GM18867 (cell line): ENCODE data around the gene TTBK2.
A peak's percentile ranks its signal among the peaks of the same experiment; 100 is the strongest.
"Not testable (repeated sequence)": the region's sequence is repeated elsewhere in the genome, so short reads cannot be mapped to it uniquely, and the experiment has no call there.

Experiments used
- ATAC-seq: cut with Tn5 transposase; IDR thresholded peaks from one replicate; pipeline ENCODE4 v1.9.1; 2021; ENCODE audit warnings: mild to moderate bottlenecking, moderate library complexity; ENCODE audit not compliant: unreplicated experiment

TTBK2 gene

GRCh38 chr15:42772144-42772543 lies 148.4 kb downstream of the TTBK2 start:
- ATAC-seq, result no peak

GRCh38 chr15:42766109-42766508 lies 154.5 kb downstream of the TTBK2 start:
- ATAC-seq, result not testable (repeated sequence)

DNA sequence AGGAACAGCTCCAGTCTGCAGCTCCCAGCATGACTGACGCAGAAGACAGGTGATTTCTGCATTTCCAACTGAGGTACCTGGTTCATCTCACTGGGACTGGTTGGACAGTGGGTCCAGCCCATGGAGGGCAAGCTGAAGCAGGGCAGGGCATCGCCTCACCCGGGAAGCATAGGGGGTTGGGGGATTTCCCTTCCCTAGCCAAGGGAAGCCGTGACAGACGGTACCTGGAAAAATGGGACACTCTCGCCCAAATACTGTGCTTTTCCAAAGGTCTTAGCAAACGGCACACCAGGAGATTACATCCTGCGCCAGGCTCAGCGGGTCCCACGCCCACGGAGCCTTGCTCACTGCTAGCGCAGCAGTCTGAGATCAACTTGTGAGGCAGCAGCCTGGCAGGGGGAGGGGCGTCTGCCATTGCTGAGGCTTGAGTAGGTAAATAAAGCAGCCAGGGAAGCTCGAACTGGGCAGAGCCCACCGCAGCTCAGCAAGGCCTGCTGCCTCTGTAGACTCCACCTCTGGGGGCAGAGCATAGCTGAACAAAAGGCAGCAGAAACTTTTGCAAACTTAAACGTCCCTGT lies 156.3 kb downstream of the TTBK2 start:
- ATAC-seq, result not testable (repeated sequence)

- ATAC-seq, result not testable (repeated sequence)
Measured at GRCh38 chr15:42761813-42762212, 158.8 kb downstream of the TTBK2 start.

DNA sequence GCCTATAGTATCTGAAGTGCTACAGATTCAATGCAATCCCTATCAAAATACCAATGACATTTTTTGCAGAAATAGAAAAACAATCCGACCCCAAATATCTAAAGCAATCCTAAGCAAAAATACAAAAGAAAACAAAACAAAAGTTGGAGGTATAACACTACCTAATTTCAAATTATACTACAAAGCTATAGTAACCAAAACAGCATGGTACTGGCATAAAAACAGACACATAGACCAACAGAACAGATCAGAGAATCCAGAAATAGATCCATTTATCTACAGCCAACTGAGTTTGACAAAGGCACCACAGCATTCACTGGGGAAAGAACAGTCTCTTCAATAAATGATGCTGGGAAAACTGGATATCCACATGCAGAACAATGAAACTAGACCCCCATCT lies 159.8 kb downstream of the TTBK2 start:
- ATAC-seq, result no peak

DNA sequence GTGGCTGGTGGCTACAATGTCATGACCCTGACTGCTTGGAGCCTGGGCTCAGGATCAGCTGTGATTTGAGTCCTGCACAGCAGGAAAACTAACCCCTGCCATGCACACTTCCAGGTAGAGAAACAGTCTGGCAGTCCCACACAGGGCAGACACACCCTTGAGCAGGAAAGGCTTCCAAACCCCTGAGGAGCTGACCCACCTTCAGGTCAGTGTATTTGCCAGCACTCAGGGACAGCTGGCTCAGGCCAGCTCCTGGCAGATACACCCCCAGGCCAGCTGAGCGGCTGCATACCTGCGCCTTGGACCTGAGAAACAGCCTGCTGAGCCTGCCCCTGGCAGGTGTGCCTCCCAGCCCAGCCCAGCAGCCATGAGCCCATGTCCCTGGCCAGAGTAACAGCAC lies 161.5 kb downstream of the TTBK2 start:
- ATAC-seq, result no peak

GRCh38 chr15:42750306-42750705 lies 170.3 kb downstream of the TTBK2 start:
- no peak for ATAC-seq

DNA sequence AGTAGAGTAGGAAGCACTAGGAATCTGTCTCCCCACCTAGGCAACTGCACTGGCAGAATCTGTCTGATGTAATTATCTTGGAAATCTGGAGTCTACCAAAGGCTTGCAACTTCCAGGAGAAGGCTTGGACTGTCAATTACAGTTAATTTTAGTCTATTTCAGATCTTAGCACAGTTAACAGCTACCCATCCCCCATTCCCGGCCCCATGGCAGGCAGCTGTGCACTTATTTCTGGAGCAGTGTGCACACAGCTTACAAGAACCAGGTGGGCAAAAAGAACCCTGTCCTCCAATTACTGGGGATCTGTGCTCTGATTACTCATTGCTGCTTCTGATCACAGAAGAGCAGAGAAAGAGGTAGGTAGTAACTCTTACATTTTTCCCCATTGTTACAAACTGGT lies 171.3 kb downstream of the TTBK2 start:
- ATAC-seq, result no peak

DNA sequence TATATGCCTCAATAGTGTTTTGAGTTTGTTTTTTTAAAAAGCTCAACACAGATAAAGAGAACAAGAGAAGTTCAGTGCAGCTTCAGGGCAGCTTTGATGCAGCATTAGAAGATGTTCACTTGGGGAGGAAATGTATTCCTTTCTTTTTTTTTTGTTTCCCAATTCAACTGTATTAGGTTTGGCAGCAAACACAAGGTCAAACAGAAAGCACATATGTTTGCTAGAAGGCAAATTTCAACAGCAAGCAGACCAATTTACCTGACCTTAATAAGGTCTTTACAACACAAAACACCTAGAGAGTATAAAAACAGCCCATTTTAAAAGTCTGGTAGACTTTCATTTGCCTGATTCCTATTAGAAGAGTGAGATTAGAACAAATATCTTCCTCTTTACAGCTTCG lies 176.4 kb downstream of the TTBK2 start:
- ATAC-seq, result no peak

GRCh38 chr15:42742149-42742548 lies 178.4 kb downstream of the TTBK2 start:
- no peak for ATAC-seq

- no peak for ATAC-seq
Measured at GRCh38 chr15:42741710-42742109, 178.9 kb downstream of the TTBK2 start.

DNA sequence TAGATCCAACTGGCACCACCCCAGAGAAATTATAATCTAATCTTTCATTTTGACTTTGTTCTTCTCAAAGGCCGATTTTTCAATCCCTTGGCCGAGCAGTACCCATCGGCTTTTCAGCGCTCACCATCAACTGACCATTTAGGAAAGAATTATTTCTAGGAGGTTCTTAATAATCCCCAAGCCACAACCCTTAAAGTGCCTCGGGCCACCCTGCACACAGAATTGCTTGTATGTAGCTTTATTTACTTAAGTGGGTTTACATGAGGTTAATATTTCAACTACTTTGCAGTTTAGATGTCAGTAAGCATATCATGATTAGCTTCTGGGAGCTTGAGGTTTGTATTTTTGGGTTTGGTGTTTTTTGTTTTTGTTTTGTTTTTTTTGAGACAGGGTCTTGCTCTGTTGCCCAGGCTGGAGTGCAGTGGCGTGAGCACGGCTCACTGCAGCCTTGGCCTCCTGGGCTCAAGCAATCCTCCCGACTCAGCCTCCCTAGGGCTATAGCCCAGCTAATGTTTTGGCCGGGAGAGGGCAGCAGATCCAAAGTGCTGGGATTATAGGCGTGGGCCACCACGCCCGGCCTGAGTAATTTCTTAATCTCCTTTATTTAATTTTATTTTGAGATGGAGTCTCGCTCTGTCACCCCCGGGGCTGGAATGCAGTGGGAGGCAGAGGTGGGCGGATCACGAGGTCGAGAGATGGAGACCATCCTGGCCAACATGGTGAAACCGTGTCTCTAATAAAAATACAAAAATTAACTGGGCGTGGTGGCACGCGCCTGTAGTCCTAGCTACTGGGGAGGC lies 182.8 kb downstream of the TTBK2 start:
- ATAC-seq, result no peak

GRCh38 chr15:42736793-42737528 lies 183.6 kb downstream of the TTBK2 start, which contains the start of gene CDAN1:
Gene CDAN1 (minus strand): TSS chr15:42737128. CDS start chr15:42737102, 26 bp downstream.
- ATAC-seq, result peak; percentile 83

DNA sequence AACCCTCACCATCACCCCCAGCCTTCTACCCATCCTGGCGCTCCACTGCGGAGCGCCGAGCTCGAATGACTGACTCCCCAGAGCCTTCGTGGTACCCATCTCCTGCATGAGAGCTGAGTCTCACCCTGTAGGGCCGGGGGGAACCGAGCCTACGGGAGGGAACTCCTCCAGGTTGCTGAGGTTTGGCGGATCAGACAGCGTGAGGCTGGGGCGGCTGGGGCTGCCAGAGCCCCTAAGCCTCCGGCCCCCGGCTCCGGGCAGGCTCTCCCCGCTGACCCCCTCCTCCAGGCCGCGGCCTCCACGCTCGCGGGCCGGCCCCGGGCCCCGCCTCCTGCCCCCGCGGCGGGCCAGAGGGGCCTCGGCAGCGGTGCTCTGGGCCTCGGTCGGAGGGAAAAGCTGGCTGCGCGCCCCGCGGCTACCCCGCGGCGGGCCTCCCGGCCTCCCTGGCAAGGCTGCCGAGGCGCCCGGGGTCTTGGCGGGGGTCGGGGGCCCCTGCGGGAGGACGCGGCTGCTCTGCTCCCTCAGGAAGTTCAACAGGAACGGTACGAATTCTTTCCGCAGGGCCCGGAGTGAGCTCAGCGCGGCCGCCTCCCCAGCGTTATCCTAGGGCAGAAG lies 184.3 kb downstream of the TTBK2 start:
- ATAC-seq, result peak; percentile 25

DNA sequence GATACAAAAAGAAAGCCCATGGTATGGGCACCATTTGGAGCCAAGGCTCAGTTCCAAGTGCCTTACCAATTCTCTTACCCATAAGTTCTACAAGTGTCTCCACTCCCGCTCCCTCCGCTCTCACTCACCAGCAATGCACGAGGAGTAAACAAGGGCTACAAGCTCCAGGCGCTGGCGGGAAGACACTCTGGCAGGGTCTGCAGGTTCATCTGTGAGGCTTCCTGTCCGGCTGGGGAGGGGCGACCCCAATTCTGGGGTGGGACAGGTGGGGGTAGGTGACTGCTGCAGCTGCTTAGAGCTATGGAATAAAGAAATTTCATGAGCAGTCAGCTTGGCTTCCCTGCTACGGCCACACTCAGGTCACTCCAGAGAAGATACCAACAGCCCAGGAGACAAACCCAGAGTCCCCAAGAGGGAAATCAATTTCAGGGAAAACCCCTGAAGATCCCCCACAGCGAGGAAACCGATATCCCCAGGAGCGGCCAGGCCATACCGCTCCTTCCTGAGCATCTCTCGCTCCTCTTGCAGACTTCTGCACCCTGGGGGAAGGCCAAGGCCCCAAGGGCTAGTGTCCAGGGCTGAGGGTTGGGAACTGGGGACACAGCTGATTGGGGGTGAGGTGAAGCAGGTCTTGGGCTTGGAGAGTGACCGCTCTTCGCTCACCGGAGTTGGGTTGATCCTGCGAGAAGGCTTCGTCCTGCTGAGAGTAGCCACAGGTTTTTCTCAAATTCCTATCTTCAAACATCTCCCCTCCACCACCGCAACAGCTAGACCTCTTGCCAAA lies 185.0 kb downstream of the TTBK2 start:
- no peak for ATAC-seq

GRCh38 chr15:42734076-42734672 lies 186.4 kb downstream of the TTBK2 start:
- no peak for ATAC-seq

DNA sequence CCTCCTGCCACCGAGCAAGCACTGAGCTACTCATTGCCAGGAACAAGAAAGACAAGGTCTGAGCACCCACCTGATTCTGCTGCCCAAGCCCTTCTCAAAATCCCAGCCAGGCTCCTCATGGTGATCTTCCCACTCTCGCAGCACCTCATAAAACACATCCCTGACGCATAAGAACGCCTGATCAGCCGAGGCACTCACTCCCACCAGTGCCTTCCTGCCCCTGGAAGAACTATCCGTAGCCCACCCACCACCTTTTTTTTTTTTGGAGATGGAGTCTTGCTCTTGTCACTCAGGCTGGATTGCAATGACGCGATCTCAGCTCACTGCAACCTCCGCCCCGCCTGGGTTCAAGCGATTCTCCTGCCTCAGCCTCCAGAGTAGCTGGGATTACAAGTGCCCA lies 187.6 kb downstream of the TTBK2 start:
- ATAC-seq, result no peak

- no peak for ATAC-seq
Measured at GRCh38 chr15:42732095-42732827, 188.3 kb downstream of the TTBK2 start.

GRCh38 chr15:42731461-42731860 lies 189.1 kb downstream of the TTBK2 start:
- ATAC-seq, result no peak

GRCh38 chr15:42730536-42730935 lies 190.0 kb downstream of the TTBK2 start:
- no peak for ATAC-seq
